Kidney (tissue), 14 donors: Measurements from ENCODE around the gene BCAS4. TPM values are rescaled to one million over a fixed set of nuclear protein-coding genes. Genes with fewer than 3 reads are reported as not detected.
A peak's percentile ranks its signal among the peaks of the same experiment; 100 is the strongest.

Experiments
- DNase-seq, 5 donors: peaks; one replicate each; pipeline ENCODE4 v3.0.0-alpha.2; 2013 to 2020
- FAIRE-seq: peaks from 2 replicates; lab custom pipeline; 2012; peaks lifted over from hg19 to GRCh38; lab: Jason Lieb, UNC
- H3K27ac ChIP-seq, 2 donors: one replicate each; pipeline ENCODE4 v1.7.0; 2013; ENCODE audit warnings: low read depth in 2 of 2, low read length in 2 of 2, inconsistent platforms in 1 of 2
- H3K27me3 ChIP-seq: one replicate; pipeline ENCODE4 v1.7.1; 2013; ENCODE audit warnings: low read length, inconsistent platforms; ENCODE audit not compliant: control insufficient read depth, insufficient read depth
- H3K36me3 ChIP-seq, 3 donors: one replicate each; pipeline versions ENCODE4 v1.7.0 to v1.7.1; 2013; ENCODE audit warnings: low read length in 3 of 3, control low read depth in 1 of 3, inconsistent platforms in 1 of 3; ENCODE audit not compliant: insufficient read depth in 3 of 3, control insufficient read depth in 2 of 3
- H3K4me1 ChIP-seq, 3 donors: one replicate each; pipeline versions ENCODE4 v1.7.0 to v1.7.1; 2013; ENCODE audit warnings: low read length in 3 of 3, inconsistent platforms in 1 of 3, low read depth in 1 of 3; ENCODE audit not compliant: control insufficient read depth in 2 of 3, insufficient read depth in 2 of 3
- H3K4me3 ChIP-seq, 3 donors: one replicate each; pipeline versions ENCODE4 v1.7.0 to v1.8.1; 2013; ENCODE audit warnings: low read length in 3 of 3, control low read depth in 1 of 3, inconsistent platforms in 1 of 3
- H3K9ac ChIP-seq, 3 donors: one replicate each; pipeline versions ENCODE4 v1.7.0 to v1.7.1; 2013; ENCODE audit warnings: low read length in 3 of 3, control low read depth in 1 of 3, inconsistent platforms in 1 of 3
- H3K9me3 ChIP-seq, 3 donors: one replicate each; pipeline versions ENCODE4 v1.7.0 to v1.7.1; 2013; ENCODE audit warnings: low read length in 3 of 3, control low read depth in 1 of 3, inconsistent platforms in 1 of 3; ENCODE audit not compliant: control insufficient read depth in 2 of 3, insufficient read depth in 1 of 3
- intact Hi-C: fragments of 100-400 bp; cut with DNase I; formaldehyde crosslinking; loops from one replicate; pipeline ENCODE4 v1.11.1; 2022
- polyA plus RNA-seq: library from polyadenylated mRNA; stranded (reverse); fragments of 350-450 nt; fragmentation: Illumina TruSeq; extraction: RNeasy Lipid Tissue Mini Kit (QIAGEN cat#74804); gene quantifications from one replicate; pipeline ENCODE4 v1.2.3, GENCODE V29; 2014; ENCODE audit warnings: low read depth, low replicate concordance; ENCODE audit not compliant: insufficient read depth
- total RNA-seq: library from RNA; stranded (reverse); fragmentation: NEBNext Ultra II Directional; extraction: Animal tissue kit (Norgen Biotek cat#: 25700); gene quantifications from one replicate; pipeline ENCODE4 v1.2.1, GENCODE V29; 2021
- TF ChIP-seq, protein P1 (sequence below): IDR thresholded peaks from 3 replicates; pipeline ENCODE4 v1.5.1; 2012; ENCODE audit warnings: mild to moderate bottlenecking, moderate library complexity, borderline replicate concordance; ENCODE audit not compliant: insufficient read depth; ENCODE audit errors: extremely low read depth
- donor health status: control.
- donor health status: control.
- donor health status: control.
- donor health status: control.
- donor health status: control.
- donor health status: DM: yes; HTN: yes; CAD: no.
- donor health status: Normal renal cell carcinoma (clear cell type).

Gene BCAS4
- total and polyA plus RNA-seq, 2 donors from 2014 or later, result 10.6 to 17.1 TPM

DNA sequence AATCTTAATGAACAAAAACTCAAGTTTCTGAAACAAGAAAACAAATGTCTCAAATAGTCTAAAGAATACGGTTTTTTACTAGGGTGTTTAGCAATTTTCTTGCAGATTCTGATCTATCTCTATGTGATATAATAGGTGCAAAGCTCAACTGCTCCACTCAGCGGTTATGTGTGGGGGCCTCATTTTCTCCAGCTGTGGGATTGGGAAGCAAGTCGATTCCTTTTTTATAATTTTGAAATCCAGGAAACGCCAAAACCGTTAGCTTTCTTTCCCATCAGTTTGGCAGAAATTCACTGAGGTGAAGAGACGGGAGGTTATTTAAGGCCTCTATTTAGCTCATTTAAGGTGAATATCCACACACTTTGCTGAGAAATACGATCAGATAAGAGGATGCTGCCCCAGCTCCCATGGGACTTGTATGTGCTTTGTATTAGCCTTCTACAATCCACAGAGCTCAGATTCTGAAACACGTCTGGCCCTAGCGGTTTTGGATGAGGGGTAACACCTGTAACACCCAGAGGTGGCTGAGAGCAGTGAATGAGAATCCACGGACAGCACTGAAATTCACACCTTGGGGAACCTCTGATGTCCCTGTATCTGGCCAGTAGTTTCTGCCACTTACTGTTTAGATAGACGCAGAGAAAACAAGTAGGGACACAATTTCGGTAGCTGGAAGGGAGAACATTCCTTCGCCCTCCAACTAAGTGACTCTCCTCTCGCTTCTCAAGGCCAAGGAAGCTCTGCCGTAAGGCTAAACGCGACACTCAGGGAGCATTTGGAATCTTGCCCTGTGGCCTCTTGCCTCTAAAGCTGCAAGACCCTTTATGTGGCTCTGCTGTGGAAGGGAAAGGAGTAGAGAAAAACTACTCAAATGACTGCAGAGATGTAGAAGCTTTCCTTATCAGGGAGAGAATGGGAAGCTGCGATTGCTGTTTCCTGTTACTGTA lies 6.5 kb upstream of the BCAS4 start:
- TF ChIP-seq, protein P1, sequence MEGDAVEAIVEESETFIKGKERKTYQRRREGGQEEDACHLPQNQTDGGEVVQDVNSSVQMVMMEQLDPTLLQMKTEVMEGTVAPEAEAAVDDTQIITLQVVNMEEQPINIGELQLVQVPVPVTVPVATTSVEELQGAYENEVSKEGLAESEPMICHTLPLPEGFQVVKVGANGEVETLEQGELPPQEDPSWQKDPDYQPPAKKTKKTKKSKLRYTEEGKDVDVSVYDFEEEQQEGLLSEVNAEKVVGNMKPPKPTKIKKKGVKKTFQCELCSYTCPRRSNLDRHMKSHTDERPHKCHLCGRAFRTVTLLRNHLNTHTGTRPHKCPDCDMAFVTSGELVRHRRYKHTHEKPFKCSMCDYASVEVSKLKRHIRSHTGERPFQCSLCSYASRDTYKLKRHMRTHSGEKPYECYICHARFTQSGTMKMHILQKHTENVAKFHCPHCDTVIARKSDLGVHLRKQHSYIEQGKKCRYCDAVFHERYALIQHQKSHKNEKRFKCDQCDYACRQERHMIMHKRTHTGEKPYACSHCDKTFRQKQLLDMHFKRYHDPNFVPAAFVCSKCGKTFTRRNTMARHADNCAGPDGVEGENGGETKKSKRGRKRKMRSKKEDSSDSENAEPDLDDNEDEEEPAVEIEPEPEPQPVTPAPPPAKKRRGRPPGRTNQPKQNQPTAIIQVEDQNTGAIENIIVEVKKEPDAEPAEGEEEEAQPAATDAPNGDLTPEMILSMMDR, result peak; percentile 66
- no peak overlapping the region for H3K4me3 ChIP-seq
- no peaks in the 10 kb centered on the region for H3K9me3 ChIP-seq
- peak overlapping the region in 1 of 2 donors; percentile 62 for H3K27ac ChIP-seq
- DNase-seq, result peak in 4 of 5 donors; percentile 39 to 81 (median 56)
- FAIRE-seq, result no peak
- H3K36me3 ChIP-seq, result no peaks in the 10 kb centered on the region
- H3K4me1 ChIP-seq, result peaks cover 0 to 8% (median 0%) of the 10 kb centered on the region in 3 donors
- intact Hi-C loops, result no loop called here
- H3K9ac ChIP-seq, result no peak overlapping the region
- H3K27me3 ChIP-seq, result no peaks in the 10 kb centered on the region

DNA sequence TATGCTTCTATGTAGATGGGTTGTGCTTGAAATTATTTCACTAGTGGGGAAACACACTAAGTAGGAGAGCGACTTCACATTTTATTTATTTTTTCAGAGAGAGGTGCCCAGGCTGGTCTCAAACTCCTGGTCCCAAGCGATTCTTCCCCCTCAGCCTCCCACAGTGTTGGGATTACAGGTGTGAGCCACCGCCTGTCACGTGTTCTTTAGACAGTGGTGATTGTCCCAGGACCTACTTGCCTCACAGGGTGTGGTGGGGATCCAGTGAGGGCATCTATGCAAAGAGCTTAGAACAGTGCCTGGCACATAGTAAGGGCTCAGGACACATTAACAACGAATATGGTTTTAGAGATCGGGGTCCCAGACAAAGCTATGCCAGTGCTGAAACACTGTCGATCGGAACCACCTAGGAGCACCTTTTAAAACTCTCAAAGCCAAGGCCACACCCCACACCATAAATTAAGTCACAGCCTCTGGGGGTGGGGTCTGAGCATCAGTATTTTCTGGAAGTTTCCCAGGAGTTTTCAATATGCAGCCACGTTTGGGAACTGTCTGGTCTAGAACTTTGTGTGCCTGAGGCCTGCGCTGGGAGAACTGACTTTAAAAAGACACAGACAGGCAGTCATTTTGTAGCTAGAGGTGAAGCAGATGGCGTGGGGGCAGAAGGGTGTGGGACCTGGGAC lies 4.8 kb upstream of the BCAS4 start:
- no peaks in the 10 kb centered on the region for H3K27me3 ChIP-seq
- intact Hi-C loops, result loop anchor here (10.0 kb wide), 1 partner anchor 135 kb away; no protein-coding TSS in a partner anchor
- TF ChIP-seq, protein P1, result no peak
- H3K9me3 ChIP-seq, result no peaks in the 10 kb centered on the region
- H3K36me3 ChIP-seq, result no peaks in the 10 kb centered on the region
- FAIRE-seq (no peak), DNase-seq (peak in 1 of 5 donors; percentile 47)
- peaks cover 0 to 11% (median 0%) of the 10 kb centered on the region in 3 donors for H3K4me1 ChIP-seq
- H3K4me3 ChIP-seq, result no peak overlapping the region
- peak overlapping the region; percentile 68 to 84 for H3K27ac ChIP-seq
- peak overlapping the region in 1 of 3 donors; percentile 42 for H3K9ac ChIP-seq

DNA sequence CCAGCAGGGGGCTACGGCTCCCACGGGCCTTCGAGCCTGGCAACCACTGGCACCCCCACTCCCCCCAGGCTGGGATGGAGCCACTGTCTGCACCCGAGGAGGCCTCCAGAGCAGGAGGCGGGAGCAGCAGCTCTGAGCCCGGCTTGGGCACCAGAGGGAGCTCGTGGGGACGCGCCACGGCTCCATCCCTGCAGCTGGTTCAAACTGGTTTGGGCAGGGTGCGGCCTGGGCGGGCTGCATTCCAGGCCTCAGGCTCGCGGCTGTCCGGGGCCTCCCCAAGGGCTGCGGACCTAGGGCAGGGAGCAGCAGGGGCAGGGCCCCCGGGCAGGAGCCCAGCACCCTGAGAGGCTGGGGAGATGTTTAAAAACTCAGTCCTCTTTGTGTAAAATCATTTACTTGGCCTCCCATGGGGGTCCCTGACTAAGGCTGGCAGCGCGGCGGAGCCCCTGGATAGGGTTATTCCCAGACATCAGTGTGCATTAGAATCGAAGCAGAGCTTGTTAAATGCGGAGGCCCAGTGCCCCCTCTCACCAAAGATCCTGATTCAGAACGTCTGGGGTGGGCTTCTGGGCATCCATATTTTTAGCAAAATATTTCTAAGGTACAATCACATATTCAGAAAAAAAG lies 4.1 kb upstream of the BCAS4 start:
- intact Hi-C loops, result loop anchor here (10.0 kb wide), 1 partner anchor 134 kb away; no protein-coding TSS in a partner anchor

More for the DNA sequence above, 4.1 kb upstream of the BCAS4 start:
- Histone ChIP-seq H3K27me3 (no peaks in the 10 kb centered on the region), H3K36me3 (no peaks in the 10 kb centered on the region), H3K27ac (peak overlapping the region; percentile 84 to 91), H3K9ac (peak overlapping the region in 2 of 3 donors; percentile 37 to 44), H3K4me3 (no peak overlapping the region), H3K9me3 (no peaks in the 10 kb centered on the region), H3K4me1 (peaks cover 0 to 11% (median 0%) of the 10 kb centered on the region in 3 donors)
- no peak for FAIRE-seq
- TF ChIP-seq, protein P1, result peak; percentile 77
- peak; percentile 94 to 97 (median 96) for DNase-seq
